Kidney (tissue), 14 donors: ENCODE measurements around the gene PNMA5. TPM values are rescaled to one million over a fixed set of nuclear protein-coding genes. Genes with fewer than 3 reads are reported as not detected.
"Not testable (repeated sequence)": the region's sequence is repeated elsewhere in the genome, so short reads cannot be mapped to it uniquely, and the experiment has no call there.

Experiments
- DNase-seq, 5 donors: peaks; one replicate each; pipeline ENCODE4 v3.0.0-alpha.2; 2013 to 2020
- FAIRE-seq: peaks from 2 replicates; lab custom pipeline; 2012; peaks lifted over from hg19 to GRCh38; lab: Jason Lieb, UNC
- H3K27ac ChIP-seq, 2 donors: one replicate each; pipeline ENCODE4 v1.7.0; 2013; ENCODE audit warnings: low read depth in 2 of 2, low read length in 2 of 2, inconsistent platforms in 1 of 2
- H3K27me3 ChIP-seq: one replicate; pipeline ENCODE4 v1.7.1; 2013; ENCODE audit warnings: low read length, inconsistent platforms; ENCODE audit not compliant: control insufficient read depth, insufficient read depth
- H3K36me3 ChIP-seq, 3 donors: one replicate each; pipeline versions ENCODE4 v1.7.0 to v1.7.1; 2013; ENCODE audit warnings: low read length in 3 of 3, control low read depth in 1 of 3, inconsistent platforms in 1 of 3; ENCODE audit not compliant: insufficient read depth in 3 of 3, control insufficient read depth in 2 of 3
- H3K4me1 ChIP-seq, 3 donors: one replicate each; pipeline versions ENCODE4 v1.7.0 to v1.7.1; 2013; ENCODE audit warnings: low read length in 3 of 3, inconsistent platforms in 1 of 3, low read depth in 1 of 3; ENCODE audit not compliant: control insufficient read depth in 2 of 3, insufficient read depth in 2 of 3
- H3K4me3 ChIP-seq, 3 donors: one replicate each; pipeline versions ENCODE4 v1.7.0 to v1.8.1; 2013; ENCODE audit warnings: low read length in 3 of 3, control low read depth in 1 of 3, inconsistent platforms in 1 of 3
- H3K9ac ChIP-seq, 3 donors: one replicate each; pipeline versions ENCODE4 v1.7.0 to v1.7.1; 2013; ENCODE audit warnings: low read length in 3 of 3, control low read depth in 1 of 3, inconsistent platforms in 1 of 3
- H3K9me3 ChIP-seq, 3 donors: one replicate each; pipeline versions ENCODE4 v1.7.0 to v1.7.1; 2013; ENCODE audit warnings: low read length in 3 of 3, control low read depth in 1 of 3, inconsistent platforms in 1 of 3; ENCODE audit not compliant: control insufficient read depth in 2 of 3, insufficient read depth in 1 of 3
- intact Hi-C: fragments of 100-400 bp; cut with DNase I; formaldehyde crosslinking; loops from one replicate; pipeline ENCODE4 v1.11.1; 2022
- polyA plus RNA-seq: library from polyadenylated mRNA; stranded (reverse); fragments of 350-450 nt; fragmentation: Illumina TruSeq; extraction: RNeasy Lipid Tissue Mini Kit (QIAGEN cat#74804); gene quantifications from one replicate; pipeline ENCODE4 v1.2.3, GENCODE V29; 2014; ENCODE audit warnings: low read depth, low replicate concordance; ENCODE audit not compliant: insufficient read depth
- total RNA-seq: library from RNA; stranded (reverse); fragmentation: NEBNext Ultra II Directional; extraction: Animal tissue kit (Norgen Biotek cat#: 25700); gene quantifications from one replicate; pipeline ENCODE4 v1.2.1, GENCODE V29; 2021
- TF ChIP-seq, protein P1 (sequence below): IDR thresholded peaks from 3 replicates; pipeline ENCODE4 v1.5.1; 2012; ENCODE audit warnings: mild to moderate bottlenecking, moderate library complexity, borderline replicate concordance; ENCODE audit not compliant: insufficient read depth; ENCODE audit errors: extremely low read depth
- donor health status: control.
- donor health status: control.
- donor health status: control.
- donor health status: control.
- donor health status: control.
- donor health status: DM: yes; HTN: yes; CAD: no.
- donor health status: Normal renal cell carcinoma (clear cell type).

The PNMA5 gene
- total and polyA plus RNA-seq, 2 donors from 2014 or later, result not detected

DNA sequence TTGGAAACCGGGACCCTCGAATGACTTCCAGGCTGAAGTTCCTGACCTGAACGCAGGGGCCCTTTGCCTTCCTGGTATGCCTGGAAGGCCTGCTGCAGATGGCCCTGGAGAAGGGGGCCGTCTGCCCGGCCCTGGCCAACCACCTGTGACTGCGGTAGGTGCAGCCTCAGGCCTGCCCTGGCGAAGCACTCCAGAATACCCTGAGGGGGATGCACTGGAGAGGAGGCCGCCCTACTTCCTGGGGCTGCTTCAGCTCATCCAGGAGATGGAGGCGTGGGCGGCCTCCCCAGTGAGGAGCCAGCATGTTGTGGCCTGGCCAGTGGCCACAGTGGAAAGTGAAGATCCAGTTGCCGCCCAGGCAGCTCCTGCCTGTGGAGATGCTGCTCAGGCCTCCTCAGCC lies 36.0 kb upstream of the PNMA5 start:
- DNase-seq (no peak), FAIRE-seq (no peak)
- intact Hi-C loops, result no loop called here
- Histone ChIP-seq H3K27me3 (no peaks in the 10 kb centered on the region), H3K27ac (no peak overlapping the region), H3K4me1 (no peaks in the 10 kb centered on the region), H3K36me3 (no peaks in the 10 kb centered on the region), H3K4me3 (no peak overlapping the region), H3K9ac (no peak overlapping the region), H3K9me3 (no peaks in the 10 kb centered on the region)
- TF ChIP-seq, protein P1, sequence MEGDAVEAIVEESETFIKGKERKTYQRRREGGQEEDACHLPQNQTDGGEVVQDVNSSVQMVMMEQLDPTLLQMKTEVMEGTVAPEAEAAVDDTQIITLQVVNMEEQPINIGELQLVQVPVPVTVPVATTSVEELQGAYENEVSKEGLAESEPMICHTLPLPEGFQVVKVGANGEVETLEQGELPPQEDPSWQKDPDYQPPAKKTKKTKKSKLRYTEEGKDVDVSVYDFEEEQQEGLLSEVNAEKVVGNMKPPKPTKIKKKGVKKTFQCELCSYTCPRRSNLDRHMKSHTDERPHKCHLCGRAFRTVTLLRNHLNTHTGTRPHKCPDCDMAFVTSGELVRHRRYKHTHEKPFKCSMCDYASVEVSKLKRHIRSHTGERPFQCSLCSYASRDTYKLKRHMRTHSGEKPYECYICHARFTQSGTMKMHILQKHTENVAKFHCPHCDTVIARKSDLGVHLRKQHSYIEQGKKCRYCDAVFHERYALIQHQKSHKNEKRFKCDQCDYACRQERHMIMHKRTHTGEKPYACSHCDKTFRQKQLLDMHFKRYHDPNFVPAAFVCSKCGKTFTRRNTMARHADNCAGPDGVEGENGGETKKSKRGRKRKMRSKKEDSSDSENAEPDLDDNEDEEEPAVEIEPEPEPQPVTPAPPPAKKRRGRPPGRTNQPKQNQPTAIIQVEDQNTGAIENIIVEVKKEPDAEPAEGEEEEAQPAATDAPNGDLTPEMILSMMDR, result no peak

DNA sequence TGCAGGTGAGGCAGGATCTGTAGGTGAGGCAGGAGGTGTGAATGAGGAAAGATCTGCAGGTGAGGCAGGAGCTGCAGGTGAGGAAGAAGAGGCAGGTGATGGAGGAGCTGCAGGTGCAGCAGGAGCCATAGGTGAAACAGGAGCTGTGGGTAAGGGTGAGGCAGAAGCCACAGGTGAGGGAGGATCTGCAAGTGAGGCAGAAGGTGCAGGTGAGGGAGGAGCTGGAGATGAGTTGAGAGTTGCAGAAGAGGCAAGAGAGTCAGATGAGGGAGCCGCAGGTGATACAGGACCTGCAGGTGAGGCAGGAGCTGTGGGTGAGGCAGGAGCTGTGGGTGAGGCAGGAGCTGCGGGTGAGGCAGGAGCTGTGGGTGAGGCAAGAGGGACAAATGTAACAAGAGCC lies 35.2 kb upstream of the PNMA5 start:
- Histone ChIP-seq H3K4me1 (no peaks in the 10 kb centered on the region), H3K27me3 (no peaks in the 10 kb centered on the region), H3K36me3 (no peaks in the 10 kb centered on the region), H3K4me3 (no peak overlapping the region), H3K9ac (no peak overlapping the region), H3K27ac (no peak overlapping the region), H3K9me3 (no peaks in the 10 kb centered on the region)
- intact Hi-C loops, result no loop called here
- TF ChIP-seq, protein P1, result no peak
- DNase-seq (no peak), FAIRE-seq (no peak)

DNA sequence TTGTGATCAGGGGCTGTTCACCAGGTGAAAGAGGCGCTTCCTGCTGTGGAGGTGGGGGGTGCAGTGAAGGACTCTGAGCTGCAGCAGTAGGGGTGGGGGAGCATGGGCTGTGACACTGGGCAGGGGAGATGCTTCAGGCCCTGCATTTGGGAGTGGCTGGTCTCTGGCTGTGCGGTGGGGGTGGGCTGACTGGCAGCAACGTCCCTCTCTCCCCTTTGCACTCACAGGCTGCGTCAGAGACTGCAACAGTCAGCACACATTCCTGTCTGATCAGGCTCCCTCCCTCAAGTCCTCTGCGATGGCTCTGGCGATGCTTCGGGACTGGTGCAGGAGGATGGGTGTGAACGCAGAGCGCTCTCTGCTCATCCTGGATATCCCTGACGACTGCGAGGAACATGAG lies 34.6 kb upstream of the PNMA5 start:
- H3K4me1 ChIP-seq, H3K27me3 ChIP-seq, FAIRE-seq, intact Hi-C loops, H3K27ac ChIP-seq, H3K36me3 ChIP-seq, H3K9me3 ChIP-seq, DNase-seq, H3K4me3 ChIP-seq, H3K9ac ChIP-seq: not testable (repeated sequence)

DNA sequence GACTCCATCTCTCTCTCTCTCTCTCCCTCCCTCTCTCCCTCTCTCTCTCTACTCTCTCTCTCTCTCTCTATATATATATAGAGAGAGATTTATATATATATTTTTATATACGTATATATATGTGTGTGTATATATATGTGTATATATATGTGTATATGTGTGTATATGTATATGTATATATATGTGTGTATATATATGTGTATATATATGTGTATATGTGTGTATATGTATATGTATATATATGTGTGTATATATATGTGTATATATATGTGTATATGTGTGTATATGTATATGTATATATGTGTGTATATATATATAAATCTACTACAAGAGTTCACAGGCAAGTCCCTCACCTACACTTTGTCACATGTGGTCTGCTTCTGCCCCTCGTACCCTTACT lies 32.6 kb upstream of the PNMA5 start:
- FAIRE-seq, H3K27me3 ChIP-seq, intact Hi-C loops: not testable (repeated sequence)

DNA sequence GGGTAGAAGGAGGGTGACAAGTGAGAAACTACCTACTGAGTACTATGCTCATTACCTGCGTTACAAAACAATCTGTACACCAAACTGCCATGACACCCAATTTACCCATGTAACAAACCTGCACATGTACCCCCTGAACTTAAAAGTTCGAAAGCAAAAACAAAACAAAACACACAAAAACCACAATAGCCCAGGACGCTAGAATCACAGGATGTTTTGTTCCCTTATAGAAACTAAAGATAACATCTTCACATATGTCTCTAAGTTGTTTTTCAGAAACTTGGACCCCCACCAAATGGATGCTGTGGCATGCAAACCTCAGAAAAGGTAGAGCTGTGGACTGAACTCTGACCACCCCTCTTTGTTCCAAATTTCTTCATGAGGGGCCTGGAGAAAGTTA lies 25.2 kb upstream of the PNMA5 start:
- no peaks in the 10 kb centered on the region for H3K27me3 ChIP-seq
- H3K4me1 ChIP-seq, result no peaks in the 10 kb centered on the region
- H3K36me3 ChIP-seq, result no peaks in the 10 kb centered on the region
- no peak overlapping the region for H3K27ac ChIP-seq
- no peak overlapping the region for H3K4me3 ChIP-seq
- intact Hi-C loops, result no loop called here
- FAIRE-seq, result no peak
- no peak for DNase-seq
- H3K9ac ChIP-seq, result no peak overlapping the region
- TF ChIP-seq, protein P1, result no peak
- H3K9me3 ChIP-seq, result peaks cover 0 to 2% (median 0%) of the 10 kb centered on the region in 3 donors

More for the DNA sequence above, 32.6 kb upstream of the PNMA5 start:
- not testable (repeated sequence) for H3K27ac ChIP-seq, H3K9ac ChIP-seq, H3K9me3 ChIP-seq, H3K4me1 ChIP-seq, H3K4me3 ChIP-seq, DNase-seq, H3K36me3 ChIP-seq

DNA sequence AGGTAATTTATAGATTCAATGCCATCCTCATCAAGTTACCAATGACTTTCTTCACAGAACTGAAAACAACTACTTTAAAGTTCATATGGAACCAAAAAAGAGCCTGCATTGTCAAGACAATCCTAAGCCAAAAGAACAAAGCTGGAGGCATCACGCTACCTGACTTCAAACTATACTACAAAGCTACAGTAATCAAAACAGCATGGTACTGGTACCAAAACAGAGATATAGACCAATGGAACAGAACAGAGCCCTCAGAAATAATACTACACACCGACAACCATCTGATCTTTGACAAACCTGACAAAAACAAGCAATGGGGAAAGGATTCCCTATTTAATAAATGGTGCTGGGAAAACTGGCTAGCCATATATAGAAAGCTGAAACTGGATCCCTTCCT lies 23.3 kb upstream of the PNMA5 start:
- H3K9me3 ChIP-seq, H3K36me3 ChIP-seq, H3K9ac ChIP-seq, H3K4me3 ChIP-seq, intact Hi-C loops, H3K4me1 ChIP-seq, FAIRE-seq, DNase-seq, H3K27ac ChIP-seq, H3K27me3 ChIP-seq: not testable (repeated sequence)
